GM19239 (cell line): ENCODE measurements around the gene OTOS.
A peak's percentile ranks its signal among the peaks of the same experiment; 100 is the strongest.

Experiments
- DNase-seq: peaks from one replicate; pipeline ENCODE4 v3.0.0; 2011; ENCODE audit warnings: low spot score; ENCODE audit not compliant: insufficient read length
- FAIRE-seq: peaks from 2 replicates; lab custom pipeline; 2011; peaks lifted over from hg19 to GRCh38; lab: Jason Lieb, UNC

OTOS gene

DNA sequence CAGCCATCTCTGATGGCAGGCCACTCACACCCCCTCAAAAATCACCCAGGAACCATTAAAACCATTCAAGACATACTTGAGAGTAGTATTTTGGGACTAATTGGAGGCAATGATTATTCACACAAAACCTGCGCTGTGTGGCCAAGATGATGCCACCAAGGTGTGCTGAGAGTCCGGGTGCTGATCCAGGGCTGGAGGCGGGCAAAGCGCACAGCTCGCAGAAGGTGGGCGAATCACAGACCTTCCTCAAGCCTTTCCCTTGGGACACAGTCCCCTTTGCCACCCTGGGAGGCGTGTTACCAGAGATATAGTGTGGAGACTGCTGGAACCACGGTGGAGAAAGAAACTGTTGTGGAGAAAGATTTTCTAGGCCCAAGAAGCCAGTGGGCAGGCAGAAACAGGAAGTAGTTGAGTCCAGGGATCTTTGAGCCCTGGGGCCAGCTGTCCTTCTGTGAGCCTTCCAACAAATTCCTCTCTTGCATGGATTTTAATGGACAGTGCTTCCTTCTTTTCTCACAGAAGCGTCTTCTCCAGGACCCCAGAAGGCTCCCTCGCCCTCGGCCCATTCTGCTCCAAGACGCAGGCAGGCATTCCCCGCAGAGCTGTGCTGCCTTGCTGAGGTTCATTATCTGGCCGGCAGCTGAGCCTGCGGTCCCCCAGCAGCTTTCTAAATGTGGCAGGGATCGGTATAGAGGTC, 12.4 kb downstream of the OTOS start:
- FAIRE-seq (no peak), DNase-seq (no peak)

DNA sequence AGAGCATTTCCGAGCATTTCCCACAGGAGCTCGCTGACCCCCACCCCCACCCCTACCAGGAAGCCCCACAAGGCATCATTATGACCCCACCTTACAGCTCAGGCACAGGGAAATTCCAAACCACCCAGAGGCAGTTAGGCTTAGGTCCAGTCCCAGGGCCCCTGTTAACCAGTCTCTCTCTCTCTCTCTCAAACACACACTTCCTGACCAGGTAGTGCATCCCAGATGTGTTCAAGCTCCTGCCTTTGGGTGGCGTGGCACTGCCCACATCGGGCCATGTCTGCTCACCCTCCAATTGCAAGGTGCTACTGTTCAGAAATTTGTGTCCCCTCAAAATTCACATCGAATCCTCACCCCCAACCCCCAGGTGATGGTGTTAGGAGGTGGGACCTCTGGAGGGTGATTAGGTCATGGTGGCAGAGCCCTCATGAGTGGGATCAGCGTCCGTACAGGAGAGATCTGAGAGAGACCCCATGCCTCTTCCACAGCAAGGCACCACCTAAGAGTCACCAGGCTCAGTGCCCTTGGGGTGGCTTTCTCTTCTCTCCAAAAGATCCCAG, 13.2 kb downstream of the OTOS start:
- DNase-seq (no peak), FAIRE-seq (no peak)

DNA sequence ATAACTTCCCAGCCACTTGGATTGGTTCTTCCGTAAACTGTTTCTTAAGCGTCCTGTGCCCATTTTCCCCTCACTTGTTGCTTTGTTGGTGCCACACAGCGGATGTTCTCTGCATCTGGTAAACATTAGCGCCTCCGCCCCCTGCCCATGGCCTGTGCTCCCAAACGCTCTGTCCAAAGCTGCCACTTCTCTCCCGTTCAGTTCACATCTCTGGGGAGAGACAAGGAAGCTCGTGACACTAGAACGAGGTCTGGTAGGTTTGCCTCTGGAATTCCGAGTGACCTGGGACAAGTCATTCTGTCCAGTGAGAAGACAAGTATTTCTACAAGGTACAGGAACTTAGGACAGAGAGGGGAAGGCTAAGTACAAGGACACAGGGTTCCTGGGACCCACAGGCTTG, 13.7 kb downstream of the OTOS start:
- DNase-seq (no peak), FAIRE-seq (no peak)

DNA sequence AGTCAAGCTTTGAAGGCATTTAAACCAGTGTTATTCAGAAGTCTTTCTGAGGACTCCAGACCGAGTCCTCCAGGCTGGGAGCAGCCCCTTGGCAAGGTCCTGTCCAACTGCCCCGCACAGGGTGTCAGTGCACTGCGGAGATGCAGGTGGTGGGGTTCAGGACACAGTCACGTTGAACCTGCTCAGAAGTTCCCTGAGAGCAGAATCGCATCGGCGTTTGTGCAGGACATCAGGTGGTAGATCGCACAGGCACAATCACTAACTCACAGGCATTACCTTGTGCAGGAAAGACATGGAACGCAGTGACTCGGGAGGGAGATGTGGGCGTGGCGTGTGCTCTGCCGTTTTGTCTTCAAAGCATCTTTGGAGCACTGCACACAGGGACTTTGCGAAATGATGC, 14.7 kb downstream of the OTOS start:
- DNase-seq: no peak
- no peak for FAIRE-seq

DNA sequence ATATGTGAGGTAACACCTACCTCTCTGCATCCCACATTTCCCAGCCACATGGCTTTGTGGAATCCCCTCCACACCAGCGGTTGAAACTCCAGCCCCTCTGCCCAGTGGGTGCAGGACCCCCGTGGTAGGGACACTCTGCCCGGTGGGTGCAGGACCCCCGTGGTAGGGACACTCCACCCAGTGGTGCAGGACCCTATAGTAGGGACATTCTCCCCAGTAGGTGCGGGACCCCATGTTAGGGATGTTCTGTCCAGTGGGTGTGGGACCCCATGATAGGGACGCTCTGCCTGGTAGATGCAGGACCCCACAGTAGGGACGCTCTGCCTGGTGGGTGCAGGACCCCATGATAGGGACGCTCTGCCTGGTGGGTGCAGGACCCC, 15.8 kb downstream of the OTOS start:
- FAIRE-seq: no peak

DNA sequence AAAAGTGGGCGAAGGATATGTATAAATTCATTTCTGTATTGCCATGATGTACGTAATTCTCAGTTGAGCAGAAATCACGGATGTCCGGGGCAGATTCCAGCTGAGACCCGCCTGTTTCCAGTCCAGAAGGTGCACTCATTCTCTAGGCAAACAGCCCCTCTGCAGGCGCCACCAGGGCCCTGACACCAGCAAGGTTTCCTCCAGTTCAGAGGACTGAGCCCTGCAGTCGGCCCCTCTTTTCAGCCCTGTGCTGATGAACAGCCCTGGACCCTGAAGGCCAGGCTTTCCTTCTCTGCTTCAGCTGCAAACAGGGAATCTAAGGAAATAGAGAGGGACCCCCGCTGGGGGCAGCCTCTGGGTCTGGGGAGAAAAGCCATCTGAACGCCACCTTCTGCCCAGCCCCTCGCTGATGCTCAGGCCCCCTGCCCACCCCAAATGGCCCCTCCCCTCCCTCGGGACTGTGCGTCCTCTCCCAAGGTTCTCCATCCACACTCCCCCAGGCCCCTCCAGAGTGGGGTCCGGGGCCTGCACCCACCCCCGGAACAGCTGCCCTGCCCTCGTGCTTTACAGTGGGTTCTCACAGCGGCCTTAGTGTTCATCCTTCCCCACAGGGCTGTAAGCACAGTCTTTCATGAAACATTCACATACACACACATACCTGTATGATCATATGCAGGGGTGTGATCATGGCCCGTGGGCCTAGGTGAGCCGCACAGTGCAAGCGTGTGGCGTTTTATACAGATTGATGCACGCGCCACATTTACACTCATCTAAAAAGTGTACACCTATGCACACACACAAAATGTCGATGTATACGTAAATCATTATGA, 16.4 kb downstream of the OTOS start:
- FAIRE-seq (no peak), DNase-seq (no peak)

More for the DNA sequence above, 15.8 kb downstream of the OTOS start:
- no peak for DNase-seq

DNA sequence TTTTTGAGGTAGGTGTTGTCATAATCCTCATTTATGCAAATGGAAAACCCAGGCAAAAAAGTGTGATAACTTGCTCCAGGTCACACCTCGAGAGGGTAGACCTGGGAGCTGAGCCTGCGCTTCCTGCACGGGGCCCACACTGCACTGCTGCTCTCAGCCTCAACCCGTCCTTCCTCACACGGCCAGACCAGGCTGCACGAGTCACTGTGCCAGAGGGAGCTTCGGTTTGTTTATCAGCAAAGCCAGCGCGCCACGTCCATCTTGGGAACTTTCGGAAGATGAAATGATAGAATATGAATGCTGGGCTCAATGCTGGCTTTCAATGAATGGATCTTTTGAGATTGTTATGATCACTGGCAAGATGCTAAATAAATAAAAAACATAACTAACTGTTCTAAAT, 18.8 kb downstream of the OTOS start:
- DNase-seq: no peak
- FAIRE-seq: no peak

DNA sequence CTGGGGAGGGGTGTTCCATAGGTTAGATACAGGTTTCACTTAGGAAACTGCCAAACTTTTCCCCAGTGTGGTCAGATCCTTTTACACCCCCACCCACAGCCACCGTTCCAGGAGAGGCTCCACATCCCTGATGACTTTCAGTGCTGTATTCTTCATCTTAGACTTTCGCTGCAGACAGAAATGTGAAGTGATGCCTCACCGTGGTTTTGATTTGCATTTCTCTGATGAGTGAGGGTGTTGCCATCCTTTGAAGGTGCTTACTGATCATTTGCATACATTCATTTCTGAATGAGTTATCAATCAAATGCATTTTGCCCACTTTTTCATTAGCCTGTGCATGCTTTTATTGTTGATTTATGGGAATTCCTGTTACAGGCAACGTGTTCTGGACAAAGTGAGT, 19.3 kb downstream of the OTOS start:
- FAIRE-seq (peak; percentile 48), DNase-seq (no peak)

DNA sequence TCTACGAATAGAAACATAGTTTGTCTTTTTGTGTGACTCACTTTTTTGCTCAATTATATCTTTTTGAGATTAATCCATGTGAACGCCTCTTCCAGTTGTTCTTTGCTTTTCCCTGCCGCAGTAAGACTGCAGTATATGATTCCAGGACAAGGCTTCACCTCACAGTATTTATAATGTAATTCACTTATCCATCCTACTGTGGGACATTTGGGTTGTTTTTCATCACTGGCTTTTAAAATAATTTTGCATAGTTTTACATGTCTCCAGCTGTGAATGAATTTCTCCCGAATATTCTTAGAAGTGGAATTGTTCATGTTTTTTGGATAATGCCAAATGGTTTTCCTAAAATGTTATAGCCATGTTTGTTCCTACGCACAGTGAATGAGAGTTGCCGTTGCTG, 26.2 kb downstream of the OTOS start:
- no peak for FAIRE-seq

DNA sequence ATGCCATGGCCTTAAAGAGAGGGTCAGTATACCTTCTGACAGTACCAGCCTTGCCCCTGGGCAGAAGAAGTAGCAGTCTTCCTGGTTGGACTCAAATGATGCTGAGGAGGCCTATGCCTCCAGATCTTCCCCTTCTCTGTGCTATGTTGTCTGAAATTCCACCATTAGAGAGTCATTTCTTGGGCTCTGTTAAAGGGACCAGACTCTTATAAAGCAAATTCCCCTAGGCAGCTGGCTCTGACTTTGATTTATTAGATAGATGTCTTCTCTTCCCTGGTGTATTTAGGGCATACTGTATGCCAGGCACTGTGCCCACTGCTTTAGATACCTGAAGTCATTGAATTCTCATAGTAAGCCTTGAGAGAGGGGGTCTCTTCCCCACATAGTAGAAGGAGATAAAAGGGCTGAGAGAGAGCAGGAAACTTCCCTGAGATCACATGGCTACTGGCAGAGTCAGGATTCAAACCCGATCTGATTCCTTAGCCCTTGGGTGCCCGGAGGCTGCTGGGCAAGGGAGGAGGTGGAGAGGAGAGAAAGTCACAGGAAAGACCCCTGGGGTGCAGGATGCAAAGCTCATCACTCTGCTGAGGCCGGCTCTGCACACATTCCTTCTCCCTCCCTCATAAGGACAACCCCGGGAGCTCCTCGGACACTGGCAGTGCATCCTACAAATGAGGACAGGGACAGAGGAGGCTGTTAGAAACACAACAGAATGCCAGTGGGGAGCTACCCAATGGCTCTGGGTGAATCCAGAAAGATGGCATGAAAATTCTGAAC, 27.4 kb downstream of the OTOS start:
- FAIRE-seq: no peak
- DNase-seq: no peak

More for the DNA sequence above, 26.2 kb downstream of the OTOS start:
- no peak for DNase-seq

DNA sequence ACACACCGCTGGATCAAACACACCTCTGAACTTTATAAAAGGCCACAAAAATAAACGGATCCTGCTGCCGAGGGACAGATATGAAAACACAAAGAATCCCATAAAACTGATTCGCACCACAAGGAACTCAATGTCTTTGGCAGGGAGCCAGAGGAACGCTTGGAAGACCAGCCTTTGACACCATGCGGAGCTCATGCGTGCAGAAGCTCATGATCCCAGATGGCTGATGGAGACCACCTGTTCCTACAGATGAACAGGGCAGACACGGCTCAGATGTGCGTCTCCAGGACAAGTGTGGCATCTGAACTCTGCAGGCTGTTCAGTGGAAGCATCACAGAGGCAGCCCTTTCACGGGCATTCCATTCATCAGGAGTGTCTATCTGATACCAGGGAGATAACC, 29.2 kb downstream of the OTOS start:
- no peak for FAIRE-seq

DNA sequence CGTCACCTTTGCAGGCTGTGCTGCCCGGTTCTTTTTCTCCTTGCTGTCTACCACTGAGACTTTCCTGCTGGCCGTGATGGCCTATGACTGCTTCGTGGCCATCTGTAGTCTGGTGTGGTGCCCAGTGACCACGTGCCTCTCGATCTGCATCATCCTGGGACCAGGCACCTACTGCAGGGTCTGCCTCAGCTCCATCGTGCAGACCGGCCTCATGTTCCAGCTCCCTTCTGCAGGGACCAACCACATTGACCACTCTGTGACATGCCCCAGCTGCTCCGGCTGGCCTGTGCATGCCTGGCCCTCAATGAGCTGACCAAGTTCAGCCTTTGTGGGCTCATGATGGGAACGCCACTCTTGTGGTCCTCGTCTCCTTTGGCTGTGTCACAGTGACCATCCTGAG, 31.1 kb downstream of the OTOS start:
- no peak for DNase-seq
- no peak for FAIRE-seq

More for the DNA sequence above, 29.2 kb downstream of the OTOS start:
- no peak for DNase-seq

DNA sequence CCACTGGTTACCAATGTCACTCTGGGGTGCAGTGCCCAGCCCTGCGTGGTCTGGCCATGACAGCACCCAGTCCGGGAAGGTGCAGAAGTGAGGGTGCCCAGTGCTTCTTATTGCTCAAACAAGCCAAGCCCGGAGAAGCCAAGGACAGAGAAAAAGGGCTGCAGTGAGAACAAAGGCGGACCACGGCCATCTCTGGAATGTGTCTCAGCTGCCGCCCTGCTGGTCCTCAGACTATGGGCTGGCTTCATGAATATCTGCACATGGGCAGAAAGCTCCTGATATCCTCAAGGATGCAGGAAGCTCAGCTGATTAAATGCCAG, 33.0 kb downstream of the OTOS start:
- FAIRE-seq: no peak
- DNase-seq: no peak

DNA sequence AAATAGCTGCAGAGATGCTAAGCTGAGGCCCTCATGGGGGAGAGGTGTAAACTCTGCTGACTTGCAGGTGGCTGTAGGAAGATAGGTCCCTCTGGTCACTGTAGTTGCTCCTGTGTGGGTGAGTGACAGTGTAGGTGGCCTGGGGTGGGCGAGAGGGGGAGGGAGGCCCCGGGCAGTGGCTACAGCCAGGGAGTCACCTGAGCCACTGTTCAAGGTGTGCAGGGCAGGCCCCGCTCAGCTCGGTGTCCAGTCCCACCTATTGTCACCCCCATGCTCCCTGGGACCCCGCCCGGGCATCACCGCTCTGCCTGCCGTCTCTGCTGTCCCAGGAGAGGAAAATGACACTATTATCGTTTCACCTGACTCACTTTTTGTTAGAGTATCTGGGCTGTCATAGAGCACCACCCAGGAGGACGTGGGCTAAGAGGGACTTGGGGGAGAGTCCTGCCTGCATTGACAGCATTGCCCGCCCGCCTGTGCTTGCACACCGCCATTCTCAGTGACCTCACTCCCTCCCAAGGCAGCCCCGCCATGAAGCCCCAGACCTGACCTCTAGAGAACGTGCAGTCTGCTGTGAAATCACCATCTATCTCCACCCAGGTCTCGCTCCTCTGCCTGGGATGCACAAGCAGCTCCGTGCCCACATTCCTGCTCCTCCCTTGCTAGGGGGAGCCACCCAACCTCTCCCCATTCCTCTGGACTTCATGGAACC, 33.5 kb downstream of the OTOS start:
- FAIRE-seq (no peak), DNase-seq (no peak)

DNA sequence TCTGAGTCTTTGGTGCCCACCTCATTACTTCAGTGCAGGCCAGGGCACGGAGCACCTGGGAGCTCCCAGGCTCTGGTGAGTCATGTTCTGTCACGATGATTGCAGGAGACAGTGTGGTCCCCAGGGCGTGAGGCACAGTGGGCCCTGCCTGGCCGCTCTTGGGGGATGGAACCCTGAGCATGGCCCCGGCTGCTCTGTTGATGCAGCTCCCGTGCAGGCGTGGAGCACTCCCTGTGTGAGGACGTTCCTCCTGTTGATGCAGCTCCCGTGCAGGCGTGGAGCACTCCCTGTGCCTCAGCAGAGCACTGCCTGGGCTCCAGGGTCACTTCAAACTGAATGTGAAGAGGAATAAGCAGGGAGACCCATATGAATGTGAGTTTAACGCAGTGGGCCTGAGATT, 34.5 kb downstream of the OTOS start:
- no peak for FAIRE-seq
- DNase-seq: no peak

DNA sequence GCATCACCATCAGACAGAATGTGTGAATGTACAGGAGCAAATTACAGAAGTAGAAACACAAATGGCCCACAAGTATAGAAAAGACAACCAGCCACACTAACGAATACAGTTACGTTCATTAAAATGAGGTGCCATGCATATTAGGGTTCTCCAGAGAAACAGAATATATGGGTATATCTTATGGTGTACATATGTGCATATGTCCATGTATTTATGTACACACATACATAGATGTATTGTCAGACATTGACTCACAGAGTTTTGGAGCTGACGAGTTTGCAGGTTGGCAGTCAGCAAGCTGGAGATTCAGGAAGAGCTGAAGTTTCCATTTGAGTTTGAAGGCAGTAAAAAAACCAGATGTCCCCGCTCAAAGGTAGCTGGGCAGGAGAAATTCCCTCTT, 37.3 kb downstream of the OTOS start:
- FAIRE-seq (no peak), DNase-seq (no peak)

DNA sequence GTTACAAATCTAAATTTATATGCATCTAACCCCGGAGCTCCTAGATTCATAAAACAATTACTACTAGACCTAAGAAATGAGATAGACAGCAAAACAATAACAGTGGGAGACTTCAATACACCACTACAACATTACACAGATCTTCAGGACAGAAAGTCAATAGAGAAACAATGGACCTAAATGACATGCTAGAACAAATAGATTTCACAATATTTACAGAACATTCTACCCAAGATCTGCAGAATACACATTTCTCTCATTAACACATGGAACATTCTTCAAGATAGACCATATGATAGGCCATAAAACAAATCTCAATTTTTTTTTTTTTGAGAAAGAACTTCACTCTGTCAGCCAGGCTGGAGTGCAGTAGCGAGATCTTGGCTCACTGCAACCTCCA, 42.1 kb downstream of the OTOS start:
- FAIRE-seq (no peak), DNase-seq (no peak)

DNA sequence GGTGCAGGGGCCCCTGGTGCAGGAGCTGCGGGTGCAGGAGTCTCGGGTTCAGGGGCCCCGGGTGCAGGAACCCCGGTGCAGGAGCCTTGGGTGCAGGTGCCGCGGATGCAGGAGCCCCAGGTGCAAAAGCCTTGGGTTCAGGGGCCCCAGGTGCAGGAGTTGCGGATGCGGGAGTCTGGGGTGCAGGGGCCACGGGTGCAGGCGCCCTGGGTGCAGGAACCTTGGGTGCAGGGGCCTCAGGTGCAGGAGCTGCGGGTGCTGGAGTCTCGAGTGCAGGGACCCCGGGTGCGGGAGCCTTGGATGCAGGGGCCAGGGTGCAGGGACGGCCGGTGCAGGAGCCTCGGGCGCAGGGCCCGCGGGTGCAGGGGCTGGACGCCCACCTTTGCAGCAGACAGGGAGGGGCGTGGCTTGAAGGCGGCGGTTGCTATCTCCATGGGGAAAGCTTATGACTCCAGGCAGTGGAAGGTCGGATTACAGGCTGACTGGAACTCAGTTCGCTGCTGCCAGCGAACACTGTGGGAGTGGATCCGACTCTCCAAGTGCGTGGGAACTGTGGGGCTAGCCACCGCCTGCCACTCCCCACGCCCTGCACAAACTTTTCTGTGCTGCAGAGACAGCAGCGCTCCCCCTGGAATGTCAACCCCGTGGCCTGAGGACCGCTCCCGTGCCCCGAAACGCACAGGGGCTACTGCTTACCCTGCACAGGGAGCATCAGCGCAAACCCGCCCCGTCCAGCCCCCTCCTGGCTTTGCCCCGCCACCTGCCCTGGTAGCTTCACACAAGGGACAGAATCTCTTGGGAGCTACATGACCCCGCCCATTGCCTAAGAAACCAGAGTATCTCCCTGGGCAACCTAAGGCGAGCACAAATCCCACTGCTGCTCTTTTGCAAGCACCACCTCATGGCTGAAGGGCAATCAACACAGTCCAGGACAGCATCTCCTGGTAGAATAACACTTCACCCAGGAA, 44.6 kb downstream of the OTOS start:
- DNase-seq (no peak), FAIRE-seq (no peak)

DNA sequence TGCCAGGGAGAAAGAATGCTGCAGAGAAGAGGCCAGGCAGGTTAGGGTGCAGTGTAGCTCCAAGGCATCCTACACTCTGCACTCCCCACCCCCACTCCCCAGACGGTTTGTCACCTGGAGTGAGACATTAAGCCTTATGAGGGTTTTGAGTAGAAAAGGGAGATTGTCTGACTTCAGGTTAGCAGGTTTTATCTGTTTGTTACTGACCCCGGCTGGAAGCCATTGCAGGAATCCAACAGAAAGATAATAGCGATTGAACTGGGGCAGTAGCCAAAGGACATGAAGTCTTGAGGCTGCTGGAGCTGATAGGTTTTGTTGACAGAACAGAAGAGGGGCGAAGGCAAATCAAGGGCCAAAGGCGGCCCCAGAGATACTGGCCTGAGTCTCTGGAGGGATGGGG, 51.2 kb downstream of the OTOS start:
- no peak for FAIRE-seq
- DNase-seq: no peak
